HepG2 (cell line): ENCODE results near the gene PRAC1. TPM values are rescaled to one million over a fixed set of nuclear protein-coding genes. Genes with fewer than 3 reads are reported as not detected.

Experiments used
- KDM3A ChIP-seq: IDR thresholded peaks from 2 replicates; pipeline ENCODE4 v1.6.1; 2018; ENCODE audit warnings: low read depth, missing compliant biosample characterization
- ZNF562 ChIP-seq: sonication (generic); formaldehyde crosslinking; IDR thresholded peaks from 2 replicates; pipeline ENCODE4 v1.8.0; 2022; ENCODE audit warnings: missing genetic modification reagents, borderline replicate concordance
- polyA plus RNA-seq, 8 experiments: library from polyadenylated mRNA; depleted of rRNA in 3 of 8; stranded (reverse) in 7 of 8; unstranded in 1 of 8; fragments of >200 nt; fragmentation: Illumina TruSeq in 4 of 8; extraction: Trizol in 4 of 8; gene quantifications; 2 replicates each; pipeline versions ENCODE4 v1.2.1 to v1.2.3, GENCODE V29; 2011 to 2016; ENCODE audit warnings: low read depth in 4 of 8, missing spikeins in 1 of 8, mixed read lengths in 1 of 8; ENCODE audit not compliant: insufficient read depth in 1 of 8
- total RNA-seq, 5 experiments: library from RNA; depleted of rRNA; stranded (reverse); fragments of >200 nt; fragmentation: Illumina TruSeq; extraction: Trizol; gene quantifications; 2 replicates each; pipeline ENCODE4 v1.2.3, GENCODE V29; 2016; ENCODE audit warnings: low read depth in 1 of 5
- TF ChIP-seq, protein P1 (sequence below): sonication (generic); formaldehyde crosslinking; IDR thresholded peaks from 2 replicates; pipeline ENCODE4 v1.5.0; 2020; ENCODE audit warnings: mild to moderate bottlenecking, missing genetic modification reagents, borderline replicate concordance

The PRAC1 gene
- total and polyA plus RNA-seq, 2 of the 13 experiments (the other 11 are each of a cell fraction or from before 2014, with no cell fraction given) = not detected

- TF ChIP-seq, protein P1, sequence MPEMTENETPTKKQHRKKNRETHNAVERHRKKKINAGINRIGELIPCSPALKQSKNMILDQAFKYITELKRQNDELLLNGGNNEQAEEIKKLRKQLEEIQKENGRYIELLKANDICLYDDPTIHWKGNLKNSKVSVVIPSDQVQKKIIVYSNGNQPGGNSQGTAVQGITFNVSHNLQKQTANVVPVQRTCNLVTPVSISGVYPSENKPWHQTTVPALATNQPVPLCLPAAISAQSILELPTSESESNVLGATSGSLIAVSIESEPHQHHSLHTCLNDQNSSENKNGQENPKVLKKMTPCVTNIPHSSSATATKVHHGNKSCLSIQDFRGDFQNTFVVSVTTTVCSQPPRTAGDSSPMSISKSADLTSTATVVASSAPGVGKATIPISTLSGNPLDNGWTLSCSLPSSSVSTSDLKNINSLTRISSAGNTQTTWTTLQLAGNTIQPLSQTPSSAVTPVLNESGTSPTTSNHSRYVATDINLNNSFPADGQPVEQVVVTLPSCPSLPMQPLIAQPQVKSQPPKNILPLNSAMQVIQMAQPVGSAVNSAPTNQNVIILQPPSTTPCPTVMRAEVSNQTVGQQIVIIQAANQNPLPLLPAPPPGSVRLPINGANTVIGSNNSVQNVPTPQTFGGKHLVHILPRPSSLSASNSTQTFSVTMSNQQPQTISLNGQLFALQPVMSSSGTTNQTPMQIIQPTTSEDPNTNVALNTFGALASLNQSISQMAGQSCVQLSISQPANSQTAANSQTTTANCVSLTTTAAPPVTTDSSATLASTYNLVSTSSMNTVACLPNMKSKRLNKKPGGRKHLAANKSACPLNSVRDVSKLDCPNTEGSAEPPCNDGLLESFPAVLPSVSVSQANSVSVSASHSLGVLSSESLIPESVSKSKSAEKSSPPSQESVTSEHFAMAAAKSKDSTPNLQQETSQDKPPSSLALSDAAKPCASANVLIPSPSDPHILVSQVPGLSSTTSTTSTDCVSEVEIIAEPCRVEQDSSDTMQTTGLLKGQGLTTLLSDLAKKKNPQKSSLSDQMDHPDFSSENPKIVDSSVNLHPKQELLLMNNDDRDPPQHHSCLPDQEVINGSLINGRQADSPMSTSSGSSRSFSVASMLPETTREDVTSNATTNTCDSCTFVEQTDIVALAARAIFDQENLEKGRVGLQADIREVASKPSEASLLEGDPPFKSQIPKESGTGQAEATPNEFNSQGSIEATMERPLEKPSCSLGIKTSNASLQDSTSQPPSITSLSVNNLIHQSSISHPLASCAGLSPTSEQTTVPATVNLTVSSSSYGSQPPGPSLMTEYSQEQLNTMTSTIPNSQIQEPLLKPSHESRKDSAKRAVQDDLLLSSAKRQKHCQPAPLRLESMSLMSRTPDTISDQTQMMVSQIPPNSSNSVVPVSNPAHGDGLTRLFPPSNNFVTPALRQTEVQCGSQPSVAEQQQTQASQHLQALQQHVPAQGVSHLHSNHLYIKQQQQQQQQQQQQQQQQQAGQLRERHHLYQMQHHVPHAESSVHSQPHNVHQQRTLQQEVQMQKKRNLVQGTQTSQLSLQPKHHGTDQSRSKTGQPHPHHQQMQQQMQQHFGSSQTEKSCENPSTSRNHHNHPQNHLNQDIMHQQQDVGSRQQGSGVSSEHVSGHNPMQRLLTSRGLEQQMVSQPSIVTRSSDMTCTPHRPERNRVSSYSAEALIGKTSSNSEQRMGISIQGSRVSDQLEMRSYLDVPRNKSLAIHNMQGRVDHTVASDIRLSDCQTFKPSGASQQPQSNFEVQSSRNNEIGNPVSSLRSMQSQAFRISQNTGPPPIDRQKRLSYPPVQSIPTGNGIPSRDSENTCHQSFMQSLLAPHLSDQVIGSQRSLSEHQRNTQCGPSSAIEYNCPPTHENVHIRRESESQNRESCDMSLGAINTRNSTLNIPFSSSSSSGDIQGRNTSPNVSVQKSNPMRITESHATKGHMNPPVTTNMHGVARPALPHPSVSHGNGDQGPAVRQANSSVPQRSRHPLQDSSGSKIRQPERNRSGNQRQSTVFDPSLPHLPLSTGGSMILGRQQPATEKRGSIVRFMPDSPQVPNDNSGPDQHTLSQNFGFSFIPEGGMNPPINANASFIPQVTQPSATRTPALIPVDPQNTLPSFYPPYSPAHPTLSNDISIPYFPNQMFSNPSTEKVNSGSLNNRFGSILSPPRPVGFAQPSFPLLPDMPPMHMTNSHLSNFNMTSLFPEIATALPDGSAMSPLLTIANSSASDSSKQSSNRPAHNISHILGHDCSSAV (CRISPR knock-in tag) = no peak
- TF ChIP-seq KDM3A (CRISPR knock-in tag) (no peak), ZNF562 (no peak)
- TF ChIP-seq, all 625 proteins: peak for 0
These were observed 28.9 kb upstream of the PRAC1 start (continued) for GRCh38 chr17:48751172-48751571.
